A172 (cell line): ENCODE results near the gene SLC31A2. TPM values are rescaled to one million over a fixed set of nuclear protein-coding genes. Genes with fewer than 3 reads are reported as not detected.
A peak's percentile ranks its signal among the peaks of the same experiment; 100 is the strongest.
"Not testable (repeated sequence)": the region's sequence is repeated elsewhere in the genome, so short reads cannot be mapped to it uniquely, and the experiment has no call there.

Experiments
- DNase-seq: peaks from one replicate; pipeline ENCODE4 v3.0.0-alpha.2; 2015; ENCODE audit warnings: low spot score
- total RNA-seq: library from RNA; depleted of rRNA; stranded (reverse); fragments of >200 nt; shearing (Covaris generic); gene quantifications from 2 replicates; pipeline ENCODE4 v1.2.3, GENCODE V29; 2014; rRNA removed

The SLC31A2 gene
- 10.2 and 10.5 TPM in 2 replicates for total RNA-seq

DNA sequence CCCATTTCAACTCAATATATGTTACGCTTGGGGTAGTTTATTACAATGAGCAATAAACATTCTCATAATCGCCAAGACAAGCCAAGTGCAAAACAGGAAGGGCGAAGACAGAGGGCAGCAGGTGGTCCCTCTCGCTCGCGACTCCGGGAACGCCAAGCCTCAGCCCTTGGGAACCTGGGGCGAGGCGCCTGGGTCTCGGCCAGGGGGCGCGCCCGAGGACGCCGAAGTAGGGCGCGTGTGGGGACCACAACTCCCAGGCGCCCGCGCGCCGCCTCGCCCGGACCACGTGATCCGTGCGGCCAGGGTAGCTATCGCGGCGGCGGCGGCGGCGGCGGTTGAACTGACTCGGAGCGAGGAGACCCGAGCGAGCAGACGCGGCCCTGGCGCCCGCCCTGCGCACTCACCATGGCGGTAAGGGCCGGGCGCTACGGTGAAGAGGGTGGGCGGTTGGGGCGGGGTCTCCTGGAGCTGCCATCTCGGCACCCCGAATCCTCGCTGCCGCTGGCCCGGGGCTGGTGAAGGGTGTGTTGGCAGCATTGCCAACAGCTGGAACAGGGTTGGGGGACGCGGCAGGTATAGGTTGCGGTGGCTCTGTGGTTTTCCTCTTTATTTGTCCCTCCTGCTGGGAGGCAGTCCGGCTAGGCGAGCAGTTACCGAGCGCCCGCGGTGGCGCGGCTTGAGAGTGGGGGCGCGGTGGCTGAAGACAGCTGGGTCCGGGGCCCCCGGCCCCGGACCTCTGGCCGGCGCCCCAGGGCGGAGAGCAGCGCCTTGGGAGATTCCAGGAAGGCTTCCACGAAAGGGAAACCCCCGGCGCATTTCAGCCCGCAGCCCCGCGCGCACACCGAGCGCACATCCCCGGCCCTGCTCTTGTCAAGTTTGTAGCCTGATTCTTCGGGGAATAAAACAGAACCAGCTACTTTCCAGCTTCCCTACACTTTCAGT is at the start of gene SLC31A2:
SLC31A2 (plus strand) TSS at position 338 of the 942 bp plus-strand sequence; CDS start at position 406, 68 bp downstream.
- peak; percentile 69 for DNase-seq

- not testable (repeated sequence) for DNase-seq
Observed at GRCh38 chr9:113105345-113105744, 45.5 kb upstream of the SLC31A2 start.

DNA sequence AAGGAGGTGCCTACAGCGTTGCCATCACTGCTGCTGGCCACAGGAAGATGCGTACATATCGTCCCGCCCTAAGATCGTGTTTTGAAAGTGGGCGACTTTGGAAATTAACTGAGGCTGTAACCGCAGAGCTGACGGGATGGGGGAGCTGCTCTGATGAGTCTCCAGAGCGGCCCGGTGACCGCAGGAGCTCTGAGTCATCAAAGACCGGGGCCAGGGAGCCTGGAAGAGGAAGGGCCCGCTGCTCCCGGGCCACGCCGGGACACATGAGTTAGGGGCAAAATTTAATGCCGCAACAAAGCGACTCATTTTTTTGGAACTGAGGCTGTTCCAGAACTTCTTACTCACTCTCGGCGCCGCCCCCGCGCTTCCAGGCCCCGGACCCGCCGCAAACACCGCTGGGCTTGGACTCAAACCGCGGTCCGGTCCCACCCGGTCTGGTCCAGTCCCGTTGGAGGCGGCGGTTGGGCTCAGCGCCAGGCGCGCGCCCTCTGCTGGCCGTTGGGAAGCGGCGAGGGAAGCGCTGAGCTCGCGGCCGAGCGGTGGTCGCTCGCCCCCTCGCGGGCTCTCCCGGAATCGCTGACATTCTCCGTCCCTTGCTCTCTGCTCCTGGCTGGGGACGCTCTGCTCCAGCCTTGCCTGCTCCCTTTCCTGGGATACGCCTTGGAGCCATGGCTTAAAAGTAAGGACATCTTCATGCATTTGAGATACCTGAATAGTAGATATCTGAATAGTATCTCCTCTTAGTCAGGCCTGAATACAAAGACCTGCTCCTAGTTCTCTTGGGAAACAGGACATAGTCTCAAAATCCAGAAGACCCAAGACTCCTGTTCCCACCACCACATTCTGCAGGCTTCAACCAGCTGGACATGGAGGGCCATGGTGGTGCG is 39.5 kb upstream of the SLC31A2 start:
- not testable (repeated sequence) for DNase-seq

DNA sequence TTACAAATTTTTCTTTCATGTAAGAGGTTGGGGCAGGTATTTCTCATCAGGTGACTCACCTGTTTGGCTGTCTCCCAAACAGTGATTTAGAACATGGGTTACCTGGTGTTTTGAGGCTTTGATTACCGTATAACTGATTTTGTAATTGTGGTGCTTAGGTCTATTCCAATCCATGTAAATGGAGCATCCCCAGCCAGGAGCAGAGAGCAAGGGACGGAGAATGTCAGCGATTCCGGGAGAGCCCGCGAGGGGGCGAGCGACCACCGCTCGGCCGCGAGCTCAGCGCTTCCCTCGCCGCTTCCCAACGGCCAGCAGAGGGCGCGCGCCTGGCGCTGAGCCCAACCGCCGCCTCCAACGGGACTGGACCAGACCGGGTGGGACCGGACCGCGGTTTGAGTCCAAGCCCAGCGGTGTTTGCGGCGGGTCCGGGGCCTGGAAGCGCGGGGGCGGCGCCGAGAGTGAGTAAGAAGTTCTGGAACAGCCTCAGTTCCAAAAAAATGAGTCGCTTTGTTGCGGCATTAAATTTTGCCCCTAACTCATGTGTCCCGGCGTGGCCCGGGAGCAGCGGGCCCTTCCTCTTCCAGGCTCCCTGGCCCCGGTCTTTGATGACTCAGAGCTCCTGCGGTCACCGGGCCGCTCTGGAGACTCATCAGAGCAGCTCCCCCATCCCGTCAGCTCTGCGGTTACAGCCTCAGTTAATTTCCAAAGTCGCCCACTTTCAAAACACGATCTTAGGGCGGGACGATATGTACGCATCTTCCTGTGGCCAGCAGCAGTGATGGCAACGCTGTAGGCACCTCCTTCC is 37.9 kb upstream of the SLC31A2 start:
- not testable (repeated sequence) for DNase-seq

- not testable (repeated sequence) for DNase-seq
Observed at GRCh38 chr9:113118829-113119228, 32.0 kb upstream of the SLC31A2 start.

DNA sequence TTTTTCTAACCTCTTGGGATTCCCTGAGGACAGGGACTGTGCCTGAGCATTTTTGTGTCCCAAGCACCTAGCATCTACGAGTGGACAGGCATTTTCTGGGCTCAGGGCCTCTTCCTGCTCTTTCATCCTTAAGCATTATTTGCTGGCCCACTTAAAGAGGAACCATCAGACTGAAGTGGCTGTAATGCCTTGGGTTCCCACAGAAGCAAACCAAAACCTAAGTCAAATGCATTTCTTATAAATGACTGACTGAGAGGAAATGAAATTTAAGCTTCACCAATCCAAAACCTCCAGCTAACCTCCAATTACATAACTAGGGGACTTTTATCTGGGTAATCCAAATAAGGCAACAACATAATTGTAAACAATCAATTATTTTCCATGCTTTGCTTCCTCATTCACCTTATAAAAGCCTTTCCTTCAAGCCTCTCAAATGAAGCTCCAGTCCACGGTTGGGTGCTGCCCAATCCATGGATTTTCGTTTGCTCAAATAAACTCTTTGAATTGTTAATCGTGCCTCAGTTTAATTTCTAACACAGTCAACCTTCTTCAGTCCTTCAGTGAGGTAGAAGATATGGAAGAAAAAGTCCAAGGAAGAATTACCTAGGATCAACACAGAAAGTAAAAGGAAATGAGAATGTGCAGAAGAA is 25.3 kb upstream of the SLC31A2 start:
- DNase-seq: no peak

DNA sequence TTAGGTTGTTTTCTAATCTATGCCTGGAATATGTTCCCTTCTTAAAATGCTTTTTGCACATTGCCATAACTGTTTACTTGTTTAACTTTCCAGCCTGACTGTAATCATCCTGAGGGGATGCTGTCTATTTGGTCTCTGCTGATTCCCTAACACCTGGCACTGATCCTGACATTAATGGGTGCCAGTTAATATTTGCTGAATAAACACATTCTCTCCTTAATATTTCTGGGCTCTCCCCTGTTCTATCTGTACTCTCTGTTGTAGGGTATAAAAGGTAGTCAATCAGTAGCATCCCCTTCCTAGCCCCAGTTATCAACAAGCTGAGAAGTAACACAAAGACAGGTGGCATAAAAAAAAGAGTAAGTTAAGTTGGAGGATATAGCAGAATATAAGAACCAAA is 21.3 kb upstream of the SLC31A2 start:
- no peak for DNase-seq

- no peak for DNase-seq
Observed at GRCh38 chr9:113129884-113130283, 20.9 kb upstream of the SLC31A2 start.

DNA sequence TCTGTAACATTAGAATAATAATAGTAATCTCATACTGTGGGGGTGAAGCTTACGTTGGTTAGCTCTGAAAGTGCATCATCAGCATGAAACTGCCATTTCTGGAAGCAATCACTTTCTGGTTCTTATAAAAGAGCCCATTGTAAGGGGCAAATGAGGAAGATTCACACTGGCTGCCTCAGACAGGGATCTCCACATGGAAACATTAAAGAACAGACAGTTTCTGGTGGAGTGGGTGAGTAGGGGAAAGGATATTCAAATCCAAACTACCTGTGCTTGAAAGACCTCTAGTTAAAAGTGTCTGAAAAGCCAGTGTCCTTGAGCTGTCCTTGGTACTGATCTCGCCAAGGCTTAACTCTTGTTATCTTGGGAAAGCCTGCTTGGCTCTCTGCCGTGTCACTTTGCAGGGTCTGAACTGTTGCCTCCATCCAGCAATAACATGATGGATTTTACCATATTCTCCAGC is 19.1 kb upstream of the SLC31A2 start:
- peak; percentile 22 for DNase-seq

DNA sequence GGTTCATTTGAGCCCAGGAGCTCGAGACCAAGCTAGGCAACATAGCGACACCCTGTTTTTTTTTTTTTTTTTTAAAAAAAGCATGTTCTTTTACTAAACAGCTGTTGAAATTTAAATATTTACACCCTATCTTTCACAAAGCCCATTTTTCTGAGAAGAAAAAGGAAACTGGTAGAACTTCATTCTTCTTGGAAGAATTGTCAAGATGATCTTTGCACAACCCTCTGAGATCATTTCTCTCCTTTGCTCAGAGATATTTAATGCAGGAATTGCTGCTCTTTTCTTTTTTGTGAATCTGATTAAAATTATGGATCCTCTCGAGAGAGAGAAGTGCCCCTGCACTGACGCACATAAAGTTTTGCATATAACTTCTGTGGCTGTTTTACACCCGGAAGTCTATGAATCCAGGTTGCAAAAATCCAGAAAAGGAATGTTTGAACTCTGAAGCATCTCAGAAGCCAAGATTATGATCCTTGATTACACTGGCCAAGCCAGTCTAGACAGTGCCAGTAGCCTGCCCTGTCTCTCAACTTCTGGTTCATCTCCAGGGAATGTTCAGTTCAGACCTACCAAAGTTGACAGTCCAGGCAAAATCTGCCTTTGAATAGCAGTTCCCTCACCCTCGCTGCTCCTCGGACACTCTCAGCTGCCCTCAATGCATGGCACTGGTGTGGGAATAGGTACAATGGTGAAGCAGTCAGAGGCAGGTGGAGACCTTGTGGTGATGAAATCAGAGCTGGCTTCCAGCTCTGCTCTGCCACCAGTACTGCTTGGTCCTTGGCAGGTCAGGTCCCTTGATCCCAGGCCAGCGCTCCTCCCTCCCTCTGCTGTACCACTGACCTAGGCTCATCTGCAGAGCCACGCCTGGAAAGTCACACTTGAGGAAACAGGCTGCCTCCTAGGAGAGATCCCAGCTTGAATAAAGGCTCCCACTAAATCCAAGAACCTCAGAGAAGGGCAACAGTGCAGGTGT is 13.3 kb upstream of the SLC31A2 start:
- DNase-seq: no peak

GRCh38 chr9:113138760-113139159 is 12.0 kb upstream of the SLC31A2 start:
- no peak for DNase-seq

DNA sequence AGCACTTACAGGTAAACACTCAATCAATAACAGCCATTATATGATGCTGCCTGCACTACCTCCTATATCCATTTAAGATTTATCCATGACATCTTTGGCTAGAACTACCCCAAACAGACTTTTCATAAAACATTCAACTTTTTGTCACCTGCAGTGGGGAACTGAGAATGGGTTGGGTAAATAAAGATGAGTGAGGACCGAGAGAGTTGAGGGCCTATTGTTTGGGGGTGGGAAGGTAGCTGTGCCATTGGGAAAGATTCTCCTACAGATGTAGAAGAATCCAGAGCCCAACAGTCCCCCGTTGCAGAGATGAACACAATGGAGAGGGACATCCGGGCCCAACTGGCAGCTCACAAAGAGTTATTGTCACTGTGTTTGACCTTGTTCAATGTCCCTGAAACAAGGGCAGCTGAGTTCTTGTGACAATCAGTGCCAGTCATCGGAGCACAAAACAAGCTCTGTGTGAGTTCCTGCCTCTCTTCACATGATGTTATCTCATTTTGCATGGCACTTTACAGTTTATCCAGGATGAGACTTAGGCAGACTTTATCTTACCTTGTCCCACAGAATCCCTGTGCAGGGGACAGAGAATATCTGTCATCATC is 11.5 kb upstream of the SLC31A2 start:
- no peak for DNase-seq

DNA sequence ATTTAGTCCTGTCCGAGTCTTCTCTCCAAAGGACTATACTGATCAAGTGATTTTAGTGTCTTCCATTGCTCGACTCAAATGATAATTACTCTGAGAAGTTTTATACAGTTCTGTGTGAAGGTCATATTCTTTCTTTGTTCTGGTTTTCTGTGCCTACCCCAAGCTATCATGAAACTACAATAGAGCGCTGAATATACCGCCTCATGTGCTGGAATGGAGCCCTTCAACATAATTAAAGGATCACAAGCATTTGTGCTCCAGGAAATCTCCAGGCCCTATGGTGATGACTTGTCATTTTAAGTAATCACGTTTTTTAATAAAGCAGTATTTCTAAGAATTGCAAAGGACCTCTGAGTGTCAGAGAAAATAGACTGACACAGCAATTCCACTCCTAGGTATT is 10.9 kb upstream of the SLC31A2 start:
- no peak for DNase-seq

DNA sequence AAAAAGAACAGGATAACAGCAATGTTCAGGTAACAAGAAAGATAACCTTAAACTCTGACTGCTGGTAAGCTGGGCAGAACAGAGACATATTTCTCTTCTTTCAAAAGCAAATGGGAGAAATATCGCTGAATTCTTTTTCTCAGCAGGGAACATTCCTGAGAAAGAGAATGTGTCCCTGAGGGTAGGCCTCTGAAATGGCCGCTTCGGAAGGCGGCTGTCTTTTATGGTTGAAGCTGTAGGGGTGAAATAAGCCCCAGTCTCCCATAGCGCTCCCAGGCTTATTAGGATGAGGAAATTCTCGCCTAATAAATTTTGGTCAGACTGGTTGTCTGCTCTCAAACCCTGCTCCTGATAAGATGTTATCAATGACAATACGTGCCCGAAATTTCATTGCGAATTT is 9.9 kb upstream of the SLC31A2 start:
- DNase-seq: not testable (repeated sequence)

- no peak for DNase-seq
Observed at GRCh38 chr9:113143432-113144227, 7.2 kb upstream of the SLC31A2 start.

- DNase-seq: no peak
Observed at GRCh38 chr9:113148372-113148705, 2.5 kb upstream of the SLC31A2 start.

GRCh38 chr9:113148781-113149510 is 1.9 kb upstream of the SLC31A2 start:
- no peak for DNase-seq

DNA sequence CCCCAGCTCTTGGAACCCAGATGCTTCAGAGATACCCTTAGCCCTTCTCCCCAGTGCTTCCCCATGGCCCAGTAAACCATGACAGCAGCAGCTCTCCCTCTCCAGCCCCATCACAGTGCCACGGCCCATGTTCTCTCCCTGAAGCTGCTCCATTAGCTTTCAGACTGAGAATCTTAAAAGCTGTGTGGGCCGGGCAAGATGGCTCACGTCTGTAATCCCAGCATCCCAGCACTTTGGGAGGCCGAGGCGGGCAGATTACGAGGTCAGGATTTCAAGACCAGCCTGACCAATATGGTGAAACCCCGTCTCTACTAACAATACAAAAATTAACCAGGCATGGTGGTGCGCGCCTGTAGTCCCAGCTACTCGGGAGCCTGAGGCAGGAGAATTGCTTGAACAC is 1.2 kb upstream of the SLC31A2 start:
- not testable (repeated sequence) for DNase-seq
